ENCODE results near the gene CCPG1.

GRCh38 chr15:55402707-55403106, 5.5 kb downstream of the CCPG1 start:
- TF ChIP-seq, protein P1, sequence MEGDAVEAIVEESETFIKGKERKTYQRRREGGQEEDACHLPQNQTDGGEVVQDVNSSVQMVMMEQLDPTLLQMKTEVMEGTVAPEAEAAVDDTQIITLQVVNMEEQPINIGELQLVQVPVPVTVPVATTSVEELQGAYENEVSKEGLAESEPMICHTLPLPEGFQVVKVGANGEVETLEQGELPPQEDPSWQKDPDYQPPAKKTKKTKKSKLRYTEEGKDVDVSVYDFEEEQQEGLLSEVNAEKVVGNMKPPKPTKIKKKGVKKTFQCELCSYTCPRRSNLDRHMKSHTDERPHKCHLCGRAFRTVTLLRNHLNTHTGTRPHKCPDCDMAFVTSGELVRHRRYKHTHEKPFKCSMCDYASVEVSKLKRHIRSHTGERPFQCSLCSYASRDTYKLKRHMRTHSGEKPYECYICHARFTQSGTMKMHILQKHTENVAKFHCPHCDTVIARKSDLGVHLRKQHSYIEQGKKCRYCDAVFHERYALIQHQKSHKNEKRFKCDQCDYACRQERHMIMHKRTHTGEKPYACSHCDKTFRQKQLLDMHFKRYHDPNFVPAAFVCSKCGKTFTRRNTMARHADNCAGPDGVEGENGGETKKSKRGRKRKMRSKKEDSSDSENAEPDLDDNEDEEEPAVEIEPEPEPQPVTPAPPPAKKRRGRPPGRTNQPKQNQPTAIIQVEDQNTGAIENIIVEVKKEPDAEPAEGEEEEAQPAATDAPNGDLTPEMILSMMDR (conservative IDR thresholded peaks at IDR 0.05 in 1 of 2, IDR thresholded peaks at IDR 0.05 in 1 of 2; ENCODE audit: low read depth in 1 of 2, low read length in 2 of 2): no peak
- no peak for TF ChIP-seq EZH2 (IDR thresholded peaks at IDR 0.05; ENCODE audit: low read length, missing control alignments)

All from fibroblast of lung (primary cell).